GM20000 (cell line): ENCODE data around the gene SEPHS2.

Experiments used
- DNase-seq: peaks from one replicate; pipeline ENCODE4 v3.0.0; 2012; ENCODE audit warnings: low spot score
- TF ChIP-seq, protein P1 (sequence below): IDR thresholded peaks from 2 replicates; pipeline ENCODE4 v1.5.1; 2012; ENCODE audit warnings: mild to moderate bottlenecking, control low read depth; ENCODE audit errors: extremely low read depth, missing control alignments

Gene SEPHS2

DNA sequence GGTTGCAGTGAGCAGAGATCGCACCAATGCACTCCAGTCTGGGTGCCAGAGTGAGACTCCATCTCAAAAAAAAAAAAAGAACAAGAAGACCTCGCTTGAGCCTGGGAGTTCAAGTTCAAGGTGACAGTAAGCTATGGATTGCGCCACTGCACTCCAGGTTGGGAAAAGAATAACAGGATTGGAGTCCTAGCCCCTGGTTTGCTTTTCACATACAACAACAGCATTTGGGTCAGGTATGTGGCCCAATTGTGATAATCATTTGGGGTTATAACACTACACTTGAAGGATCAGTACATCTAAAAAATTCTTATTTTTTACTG is 3.4 kb upstream of the SEPHS2 start:
- TF ChIP-seq, protein P1, sequence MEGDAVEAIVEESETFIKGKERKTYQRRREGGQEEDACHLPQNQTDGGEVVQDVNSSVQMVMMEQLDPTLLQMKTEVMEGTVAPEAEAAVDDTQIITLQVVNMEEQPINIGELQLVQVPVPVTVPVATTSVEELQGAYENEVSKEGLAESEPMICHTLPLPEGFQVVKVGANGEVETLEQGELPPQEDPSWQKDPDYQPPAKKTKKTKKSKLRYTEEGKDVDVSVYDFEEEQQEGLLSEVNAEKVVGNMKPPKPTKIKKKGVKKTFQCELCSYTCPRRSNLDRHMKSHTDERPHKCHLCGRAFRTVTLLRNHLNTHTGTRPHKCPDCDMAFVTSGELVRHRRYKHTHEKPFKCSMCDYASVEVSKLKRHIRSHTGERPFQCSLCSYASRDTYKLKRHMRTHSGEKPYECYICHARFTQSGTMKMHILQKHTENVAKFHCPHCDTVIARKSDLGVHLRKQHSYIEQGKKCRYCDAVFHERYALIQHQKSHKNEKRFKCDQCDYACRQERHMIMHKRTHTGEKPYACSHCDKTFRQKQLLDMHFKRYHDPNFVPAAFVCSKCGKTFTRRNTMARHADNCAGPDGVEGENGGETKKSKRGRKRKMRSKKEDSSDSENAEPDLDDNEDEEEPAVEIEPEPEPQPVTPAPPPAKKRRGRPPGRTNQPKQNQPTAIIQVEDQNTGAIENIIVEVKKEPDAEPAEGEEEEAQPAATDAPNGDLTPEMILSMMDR = no peak
- no peak for DNase-seq

DNA sequence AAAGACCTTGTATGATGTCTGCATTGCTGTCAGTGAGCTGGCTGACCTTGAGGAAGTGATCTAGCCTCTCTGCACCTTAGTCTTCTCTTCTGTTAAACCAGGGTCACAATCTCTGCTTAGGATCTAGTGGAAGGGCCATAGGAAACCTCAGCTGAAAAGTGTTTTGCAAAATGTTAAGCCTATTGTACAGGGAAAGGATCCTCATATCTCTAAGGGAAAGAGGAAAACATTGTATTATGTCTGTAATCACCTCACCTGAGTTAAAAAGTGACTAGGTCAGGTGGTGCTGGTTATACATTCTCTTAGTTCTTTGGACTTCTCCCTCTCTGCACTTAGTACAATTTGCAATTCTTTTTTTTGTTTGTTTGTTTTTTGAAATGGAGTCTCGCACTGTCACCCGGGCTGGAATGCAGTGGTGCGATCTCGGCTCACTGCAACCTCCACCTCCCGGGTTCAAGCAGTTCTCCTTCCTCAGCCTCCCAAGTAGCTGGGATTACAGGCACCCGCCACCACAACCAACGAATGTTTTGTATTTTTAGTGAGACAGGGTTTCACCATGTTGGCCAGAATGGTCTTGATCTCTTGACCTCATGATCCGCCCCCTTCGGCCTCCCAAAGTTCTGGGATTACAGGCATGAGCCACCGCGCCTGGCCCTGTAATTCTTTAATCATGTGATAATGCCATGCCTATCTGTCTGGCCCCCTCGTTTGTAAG is 2.0 kb upstream of the SEPHS2 start:
- DNase-seq = no peak
- TF ChIP-seq, protein P1 = no peak

DNA sequence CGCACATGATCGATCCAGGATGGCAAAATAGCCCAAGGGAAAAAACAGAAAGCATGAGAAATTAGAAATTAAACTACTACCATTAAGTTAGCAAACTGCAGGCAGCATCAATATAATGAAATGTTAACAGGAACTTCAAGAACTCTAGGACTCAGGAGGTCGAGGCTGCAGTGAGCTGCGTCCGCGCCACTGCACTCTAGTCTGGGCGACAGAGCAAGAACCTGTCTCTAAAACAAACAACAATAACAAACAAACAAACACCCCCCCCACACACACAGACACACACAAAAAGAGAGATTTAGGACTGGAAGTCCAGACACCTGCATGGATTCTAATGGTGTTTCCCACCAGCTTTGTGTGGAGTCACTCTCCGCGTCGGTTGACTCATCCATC is 525 bp upstream of the SEPHS2 start:
- TF ChIP-seq, protein P1 = no peak

DNA sequence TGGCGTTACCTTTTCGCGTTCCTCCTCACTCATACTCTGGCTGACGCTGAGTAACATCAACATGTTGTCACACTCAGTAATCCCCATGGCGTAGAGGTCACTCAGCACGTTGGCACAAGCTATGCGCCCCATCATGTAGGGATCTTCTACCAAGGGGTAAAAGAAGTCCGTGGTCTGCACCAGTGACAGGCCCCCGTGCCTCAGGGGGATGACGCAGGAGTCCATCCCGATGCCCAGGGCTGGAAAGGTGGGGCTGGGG is 596 bp downstream of the SEPHS2 start:
- TF ChIP-seq, protein P1 = no peak
- DNase-seq = no peak

More for the DNA sequence above, 525 bp upstream of the SEPHS2 start:
- DNase-seq = no peak

DNA sequence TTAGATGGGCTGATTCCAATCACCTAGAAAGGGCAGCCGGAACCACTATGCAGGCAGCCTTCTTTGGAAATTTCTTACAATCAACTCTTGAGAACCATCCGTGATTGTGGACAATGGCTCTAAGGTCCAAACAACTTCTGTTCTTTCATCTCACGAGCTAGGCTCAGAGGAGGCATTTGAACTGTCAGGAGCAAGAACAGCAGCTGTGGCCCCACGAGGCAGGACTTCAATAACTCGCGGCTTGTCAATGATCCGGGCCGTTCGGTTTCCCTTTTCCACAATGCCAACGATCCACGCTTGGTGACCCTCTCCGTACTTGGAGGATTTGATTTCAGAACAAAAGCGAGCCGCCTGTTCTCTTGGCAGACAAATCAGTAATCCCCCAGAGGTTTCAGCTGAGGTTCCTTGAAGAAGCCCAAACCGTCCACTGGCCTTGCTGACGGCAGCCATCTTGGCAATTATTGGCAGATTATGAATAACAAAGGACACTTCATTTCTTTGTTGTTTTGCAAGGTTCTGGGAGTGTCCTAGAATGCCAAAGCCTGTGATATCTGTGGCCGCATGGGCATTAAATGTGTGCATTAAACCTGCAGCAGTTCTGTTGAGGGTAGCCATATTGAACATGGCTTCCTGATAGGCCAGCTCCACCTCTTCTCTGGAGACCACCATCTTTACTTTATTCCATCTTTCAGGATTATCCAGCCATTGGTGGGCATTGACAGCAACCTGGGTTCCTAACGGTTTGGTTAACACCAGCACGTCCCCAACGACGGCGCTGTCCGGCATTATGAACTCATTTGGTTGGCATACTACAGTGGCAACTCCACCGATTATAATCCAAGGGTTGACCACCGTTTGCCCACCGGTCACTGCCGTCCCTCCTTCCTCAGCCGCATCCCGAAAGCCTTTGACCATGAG is 1.2 kb downstream of the SEPHS2 start:
- TF ChIP-seq, protein P1 = no peak
- no peak for DNase-seq

DNA sequence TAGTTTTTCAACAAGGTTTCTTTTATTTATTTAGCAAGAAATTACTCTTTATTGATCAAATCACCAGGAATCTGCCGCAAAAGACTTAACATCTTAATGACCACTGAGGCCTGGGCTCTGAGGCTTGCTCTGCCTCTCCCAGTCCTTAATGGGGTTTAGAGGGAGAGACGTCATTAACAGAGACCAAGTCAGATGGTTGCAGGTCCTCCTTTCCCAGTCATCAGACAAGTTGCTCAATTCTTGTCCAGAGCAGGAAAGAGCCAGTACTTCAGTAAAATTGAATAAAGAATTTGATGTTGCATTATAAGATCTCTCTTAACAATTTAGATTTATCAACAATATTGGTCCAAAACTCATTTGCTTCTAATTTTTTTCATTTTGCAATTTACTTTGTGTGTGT is 2.0 kb downstream of the SEPHS2 start:
- TF ChIP-seq, protein P1 = no peak
- no peak for DNase-seq

DNA sequence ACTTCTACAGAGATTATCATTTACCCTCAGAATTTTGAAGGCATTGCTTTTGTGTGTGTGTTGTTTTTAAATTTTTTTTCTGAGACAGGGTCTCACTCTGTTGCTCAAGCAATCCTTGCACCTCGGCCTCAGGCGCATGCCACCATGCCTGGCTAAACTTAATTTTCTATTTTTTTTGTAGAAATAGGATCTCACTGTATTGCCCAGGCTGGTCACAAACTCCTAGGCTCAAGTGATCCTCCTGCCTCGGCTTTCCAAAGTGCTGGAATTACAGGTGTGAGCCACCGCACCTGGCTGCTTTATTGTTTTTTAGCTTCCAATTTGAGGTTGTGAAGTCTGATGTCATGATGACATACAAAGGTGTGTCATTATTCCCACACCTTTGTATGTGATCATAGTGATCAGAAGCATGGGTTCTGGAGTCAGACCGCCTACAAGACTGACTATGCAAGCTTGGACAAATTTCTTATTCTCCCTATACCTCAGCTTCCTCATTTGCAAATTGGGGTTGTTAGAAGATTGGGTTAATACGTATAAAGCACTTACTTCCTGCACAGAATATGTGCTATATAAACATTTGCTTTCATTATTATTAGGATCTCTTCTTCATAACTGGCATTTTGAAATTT is 5.8 kb downstream of the SEPHS2 start:
- TF ChIP-seq, protein P1 = no peak
- no peak for DNase-seq
